Measurements from ENCODE around the gene PCDHGB1. TPM values are rescaled to one million over a fixed set of nuclear protein-coding genes. Genes with fewer than 3 reads are reported as not detected.
"Not testable (repeated sequence)": the region's sequence is repeated elsewhere in the genome, so short reads cannot be mapped to it uniquely, and the experiment has no call there.

Gene PCDHGB1
- total RNA-seq, 1 donor = 2.2 TPM

GRCh38 chr5:141320225-141321169 is 29.4 kb upstream of the PCDHGB1 start, which contains the start of gene TAF7:
Gene TAF7, minus strand, starts transcription at chr5:141320784. Its CDS starts 740 bp downstream, at chr5:141320044.
- TF ChIP-seq CTCF (IDR thresholded peaks at IDR 0.05; ENCODE audit: insufficient read depth, low read depth, low read length) = peak; percentile 94

GRCh38 chr5:141322261-141322660 is 27.6 kb upstream of the PCDHGB1 start:
- TF ChIP-seq CTCF (IDR thresholded peaks at IDR 0.05; ENCODE audit: insufficient read depth, low read depth, low read length) = no peak
- H3K4me3 ChIP-seq (ENCODE audit: low read depth, low read length) = no peak overlapping the region
- no peak for DNase-seq (ENCODE audit: low read depth)

More at GRCh38 chr5:141320225-141321169, 29.4 kb upstream of the PCDHGB1 start, which contains the start of gene TAF7:
- DNase-seq (ENCODE audit: low read depth) = peak; percentile 95
- peak within 1 kb of the TSS; percentile 84 for H3K4me3 ChIP-seq (ENCODE audit: low read depth, low read length)

GRCh38 chr5:141326088-141326854 is 23.6 kb upstream of the PCDHGB1 start:
- peak overlapping the region; percentile 63 for H3K4me3 ChIP-seq (ENCODE audit: low read depth, low read length)
- peak; percentile 69 for TF ChIP-seq CTCF (IDR thresholded peaks at IDR 0.05; ENCODE audit: insufficient read depth, low read depth, low read length)
- DNase-seq (ENCODE audit: low read depth) = peak; percentile 72

- TF ChIP-seq CTCF (IDR thresholded peaks at IDR 0.05; ENCODE audit: insufficient read depth, low read depth, low read length) = no peak
- no peak for DNase-seq (ENCODE audit: low read depth)
- no peak overlapping the region for H3K4me3 ChIP-seq (ENCODE audit: low read depth, low read length)
These were observed 21.7 kb upstream of the PCDHGB1 start for GRCh38 chr5:141328231-141328630.

- TF ChIP-seq CTCF (IDR thresholded peaks at IDR 0.05; ENCODE audit: insufficient read depth, low read depth, low read length) = peak; percentile 72
- H3K4me3 ChIP-seq (ENCODE audit: low read depth, low read length) = peak within 1 kb of the TSS; percentile 50
- DNase-seq (ENCODE audit: low read depth) = peak; percentile 67
These were observed 19.4 kb upstream of the PCDHGB1 start, which contains the start of gene PCDHGA1 for GRCh38 chr5:141330299-141331080. Gene PCDHGA1, plus strand, starts transcription at chr5:141330514.

GRCh38 chr5:141332571-141332970 is 17.3 kb upstream of the PCDHGB1 start:
- H3K4me3 ChIP-seq (ENCODE audit: low read depth, low read length); DNase-seq (ENCODE audit: low read depth): not testable (repeated sequence)

Measured in fibroblast of villous mesenchyme (primary cell).